A549 treated with AZD2906 at 1 μM for 4 hours (cell line): ENCODE data around the gene MIER3. TPM values are rescaled to one million over a fixed set of nuclear protein-coding genes. Genes with fewer than 3 reads are reported as not detected.

ENCODE experiments used
- total RNA-seq: library from RNA; stranded (reverse); fragments of 200-300 nt; extraction: Qiagen RNA extraction; gene quantifications from 5 replicates; pipeline ENCODE4 v1.2.3, GENCODE V29; 2022

Gene MIER3, protein sequence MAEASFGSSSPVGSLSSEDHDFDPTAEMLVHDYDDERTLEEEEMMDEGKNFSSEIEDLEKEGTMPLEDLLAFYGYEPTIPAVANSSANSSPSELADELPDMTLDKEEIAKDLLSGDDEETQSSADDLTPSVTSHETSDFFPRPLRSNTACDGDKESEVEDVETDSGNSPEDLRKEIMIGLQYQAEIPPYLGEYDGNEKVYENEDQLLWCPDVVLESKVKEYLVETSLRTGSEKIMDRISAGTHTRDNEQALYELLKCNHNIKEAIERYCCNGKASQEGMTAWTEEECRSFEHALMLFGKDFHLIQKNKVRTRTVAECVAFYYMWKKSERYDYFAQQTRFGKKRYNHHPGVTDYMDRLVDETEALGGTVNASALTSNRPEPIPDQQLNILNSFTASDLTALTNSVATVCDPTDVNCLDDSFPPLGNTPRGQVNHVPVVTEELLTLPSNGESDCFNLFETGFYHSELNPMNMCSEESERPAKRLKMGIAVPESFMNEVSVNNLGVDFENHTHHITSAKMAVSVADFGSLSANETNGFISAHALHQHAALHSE
- 6.4 to 17.8 TPM (median 8.3 TPM) in 5 replicates for total RNA-seq

DNA sequence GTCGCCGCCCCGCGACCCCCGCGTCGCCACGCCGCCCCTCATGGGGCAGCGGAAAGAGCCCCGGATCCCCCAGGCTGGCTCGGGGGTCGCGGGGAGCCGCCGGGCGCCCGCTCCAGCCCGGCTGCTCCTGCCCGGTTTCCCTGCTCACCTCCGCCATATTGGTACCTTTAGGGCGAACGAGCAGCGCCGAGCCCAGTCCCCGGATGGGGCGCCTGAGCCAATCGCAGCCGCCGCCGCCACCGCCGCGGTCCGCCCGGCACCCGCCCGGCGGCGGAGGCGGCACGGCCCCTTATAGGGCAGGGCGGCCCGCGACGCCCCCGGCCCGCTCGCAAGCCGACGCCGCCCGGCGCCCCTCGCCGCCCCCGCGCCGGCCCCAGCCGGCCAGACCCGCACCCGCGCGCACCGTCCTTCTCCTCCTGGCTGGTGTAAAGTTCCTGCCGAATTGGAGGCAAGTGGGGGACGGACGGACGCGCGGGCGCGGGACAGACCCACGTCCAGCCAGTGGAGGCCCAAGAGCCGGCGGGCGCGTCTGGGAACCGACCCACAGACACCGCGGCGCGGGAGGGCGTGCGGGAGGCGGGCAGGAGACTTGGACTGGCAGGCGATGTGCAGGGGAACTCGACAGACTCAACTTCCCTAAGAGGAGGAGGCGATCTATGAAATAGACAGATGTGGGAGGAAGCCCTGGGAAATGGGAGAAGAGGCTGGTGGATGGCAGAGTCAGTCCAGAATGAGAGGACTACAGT is at the start of gene MIER3:
Gene MIER3, minus strand, starts transcription at position 178 of the 746 bp plus-strand sequence. Its CDS starts 21 bp downstream, at position 157.

DNA sequence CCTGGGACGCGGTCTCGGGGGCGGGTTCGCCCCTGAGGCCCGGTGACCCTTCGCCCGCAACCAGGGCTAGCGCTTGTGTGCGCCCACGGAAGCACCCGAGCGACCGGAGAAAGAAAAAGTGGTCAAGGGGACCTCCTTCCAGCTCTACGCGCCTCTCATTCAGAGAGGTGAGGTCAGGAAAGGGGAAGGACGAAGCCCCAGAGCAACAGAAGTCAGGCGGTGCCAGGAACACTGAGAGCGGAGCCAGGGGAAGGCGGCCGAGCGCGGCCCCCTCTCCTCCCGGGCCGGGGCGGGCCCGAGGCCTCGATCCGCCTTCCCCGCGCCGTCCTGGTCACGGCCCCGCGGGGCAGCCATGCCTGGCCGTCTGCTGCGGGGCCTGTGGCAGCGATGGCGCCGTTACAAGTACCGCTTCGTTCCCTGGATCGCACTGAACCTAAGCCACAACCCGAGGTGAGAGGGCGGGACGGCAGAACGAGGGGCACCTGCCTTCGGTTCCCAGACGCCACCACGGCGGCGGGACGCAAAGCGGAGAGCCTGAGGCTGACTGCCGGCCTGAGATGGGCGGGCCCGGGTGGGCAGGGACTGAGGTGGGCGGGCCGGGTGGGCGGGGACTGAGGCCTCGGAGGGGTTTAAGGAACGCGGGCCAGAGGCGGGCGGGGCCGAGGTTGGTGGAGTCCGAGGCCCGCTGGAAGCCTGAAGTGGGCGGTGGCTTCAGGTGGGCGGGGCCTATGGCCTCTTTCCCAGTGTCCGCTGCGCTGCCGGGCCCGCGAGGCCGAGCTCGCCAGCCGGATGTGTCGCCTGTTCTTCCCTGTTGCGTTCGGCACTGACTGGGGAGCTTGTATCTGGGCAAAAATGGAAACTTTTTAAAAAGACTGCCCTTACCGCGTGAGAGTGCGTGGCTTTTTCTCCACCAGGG is 42.4 kb downstream of the MIER3 start, which contains the start of gene SETD9:
Gene SETD9, plus strand, starts transcription at position 303 of the 916 bp plus-strand sequence. Its CDS starts 50 bp downstream, at position 353.

Other genes with a start within 250 kb of the MIER3 start
- gene MAP3K1, start 136.6 kb downstream of the MIER3 start, total RNA-seq = 1.3 to 1.8 TPM (median 1.6 TPM) in 5 replicates
- gene SETD9, start 42.5 kb downstream of the MIER3 start, total RNA-seq = 4.5 to 6.1 TPM (median 4.9 TPM) in 5 replicates
- gene GPBP1, start 221.9 kb upstream of the MIER3 start, total RNA-seq = 35.1 to 46.6 TPM (median 36.3 TPM) in 5 replicates